GM15510 (cell line): ENCODE results near the gene DTX1.

Experiments
- POLR2A ChIP-seq: IDR thresholded peaks from 3 replicates; pipeline ENCODE4 v1.6.1; 2011; ENCODE audit warnings: borderline replicate concordance; ENCODE audit not compliant: insufficient read length; ENCODE audit errors: extremely low read depth

DTX1 gene

DNA sequence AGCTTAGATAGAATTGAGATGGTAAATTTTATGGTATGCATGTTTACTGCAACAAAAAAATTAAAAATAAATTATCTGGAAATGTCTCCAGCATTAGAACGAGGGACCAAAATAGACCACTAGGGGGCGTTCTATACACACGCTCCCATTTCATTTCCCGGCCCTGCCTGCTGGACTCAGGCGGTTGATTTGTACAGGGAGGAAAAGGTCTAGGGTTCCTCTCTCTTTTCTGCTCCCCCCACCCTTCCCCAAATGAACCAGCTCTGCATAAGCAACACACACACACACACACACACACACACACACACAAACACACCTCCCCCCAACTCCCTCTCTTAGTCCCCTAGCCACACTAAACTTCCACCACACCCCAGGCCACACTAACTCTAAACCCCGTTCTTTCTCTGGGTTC, 7.8 kb upstream of the DTX1 start:
- no peak for TF ChIP-seq POLR2A

GRCh38 chr12:113049976-113050742, 6.4 kb upstream of the DTX1 start:
- no peak for TF ChIP-seq POLR2A

DNA sequence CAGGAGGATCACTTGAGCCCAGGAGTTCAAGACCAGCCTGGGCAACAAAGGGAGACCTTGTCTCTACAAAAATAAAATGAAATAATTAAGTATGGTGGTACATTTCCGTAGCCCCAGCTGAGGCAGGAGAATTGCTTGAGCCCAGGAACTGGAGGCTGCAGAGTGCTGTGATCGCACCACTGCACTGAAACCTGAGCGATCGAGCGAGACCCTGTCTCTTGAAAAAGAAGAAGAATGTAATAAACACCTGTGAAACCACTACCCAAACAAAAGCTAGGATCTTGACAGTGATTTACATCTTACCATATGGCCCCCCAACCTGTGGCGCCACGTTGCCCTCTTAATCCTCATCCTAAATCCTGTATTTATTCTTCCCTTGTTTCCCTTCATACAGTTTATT, 5.7 kb upstream of the DTX1 start:
- TF ChIP-seq POLR2A: no peak

DNA sequence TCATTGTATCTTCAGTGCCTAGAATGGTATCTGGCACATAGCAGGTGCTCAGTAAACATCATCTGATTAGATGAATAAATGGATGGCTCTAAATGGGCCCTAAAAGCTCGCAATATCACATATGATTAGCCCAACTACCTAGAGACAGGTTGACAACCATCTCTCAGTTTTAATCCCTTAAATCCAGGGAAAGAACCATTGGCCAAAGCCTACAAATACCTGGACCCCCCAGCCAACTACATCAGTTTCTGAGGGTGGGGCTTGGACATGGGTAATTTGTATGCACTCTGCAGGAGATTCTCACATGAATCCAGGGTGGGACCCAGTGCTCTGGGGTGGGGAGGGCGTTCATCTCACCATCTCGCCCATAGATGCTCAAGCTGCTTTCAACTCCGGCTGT, 4.8 kb upstream of the DTX1 start:
- TF ChIP-seq POLR2A: no peak

- TF ChIP-seq POLR2A: no peak
Observed at GRCh38 chr12:113052326-113052725, 4.2 kb upstream of the DTX1 start.

DNA sequence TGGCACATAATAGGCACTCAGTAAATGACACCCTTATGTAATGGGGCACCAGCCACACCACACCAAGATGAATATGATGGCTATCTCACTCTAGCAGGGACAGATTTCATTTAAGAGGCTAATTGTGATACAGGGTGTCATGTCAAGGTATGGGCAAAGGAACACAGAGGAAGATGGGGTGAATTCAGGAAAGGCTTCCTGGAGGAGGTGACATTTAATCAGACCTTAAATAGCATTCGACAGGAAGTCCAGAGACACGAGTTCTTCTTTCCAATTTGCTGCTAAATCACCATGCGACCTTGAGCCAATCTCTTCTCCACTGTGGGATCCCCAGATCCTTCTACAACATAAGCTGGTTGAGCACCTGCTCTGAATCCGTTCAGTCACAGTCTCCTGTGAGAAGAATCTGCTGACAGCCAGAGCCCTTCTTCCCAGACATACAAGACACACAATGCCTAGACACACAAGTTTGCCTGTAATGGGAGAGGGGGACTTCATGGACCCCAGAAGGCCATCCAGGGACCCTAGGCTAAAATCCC, 1.5 kb upstream of the DTX1 start:
- TF ChIP-seq POLR2A: no peak

DNA sequence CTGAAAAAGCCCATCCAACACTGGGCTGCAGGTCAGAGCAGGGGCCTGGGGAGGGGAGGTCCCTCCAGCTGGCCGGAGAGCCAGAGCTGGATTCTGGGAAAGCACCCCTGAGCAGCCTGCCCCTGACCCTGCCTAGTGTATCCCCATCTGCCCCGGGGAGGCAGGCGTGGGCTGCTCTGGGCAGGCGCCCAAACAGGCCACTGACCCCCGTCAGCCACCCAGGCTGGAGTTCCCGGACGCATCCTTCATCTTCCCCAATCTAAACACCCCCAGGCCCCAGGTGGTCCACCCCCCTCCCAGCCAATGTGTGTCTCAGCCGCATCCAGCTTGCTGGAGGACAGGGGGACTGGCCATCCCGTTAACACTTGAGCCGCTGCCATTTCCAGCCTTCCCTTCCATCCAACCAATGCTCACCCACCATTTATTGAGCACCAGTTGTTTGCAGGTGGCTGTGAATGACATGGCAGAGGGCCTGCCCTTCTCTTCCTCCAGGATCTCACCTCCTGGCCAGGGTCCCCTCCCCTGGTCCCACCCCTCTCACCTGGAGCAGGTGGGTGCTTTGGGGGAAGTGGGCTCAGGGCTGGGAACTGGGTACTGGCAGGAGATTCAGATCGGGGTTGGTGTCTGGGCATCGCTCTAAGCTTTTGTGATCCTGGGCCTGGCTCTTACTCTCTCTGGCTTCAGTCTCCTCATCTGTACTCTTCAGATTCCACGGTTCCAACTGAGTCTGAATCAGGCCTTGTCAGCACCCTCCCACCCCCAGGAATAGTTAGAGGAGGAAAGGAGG, 743 bp upstream of the DTX1 start:
- no peak for TF ChIP-seq POLR2A

DNA sequence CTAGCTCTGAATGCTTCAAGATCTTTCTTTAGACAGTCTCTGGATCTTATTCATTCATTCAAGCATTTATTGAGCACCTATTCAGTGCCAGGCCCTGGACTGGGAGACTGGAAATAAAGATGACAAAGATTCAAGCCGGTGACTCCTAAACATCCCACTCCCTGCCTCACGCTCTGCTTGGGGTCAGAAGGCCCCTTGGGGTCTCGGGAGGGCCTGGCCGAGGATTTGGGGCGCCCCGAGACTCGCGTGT, 224 bp upstream of the DTX1 start:
- TF ChIP-seq POLR2A: no peak

DNA sequence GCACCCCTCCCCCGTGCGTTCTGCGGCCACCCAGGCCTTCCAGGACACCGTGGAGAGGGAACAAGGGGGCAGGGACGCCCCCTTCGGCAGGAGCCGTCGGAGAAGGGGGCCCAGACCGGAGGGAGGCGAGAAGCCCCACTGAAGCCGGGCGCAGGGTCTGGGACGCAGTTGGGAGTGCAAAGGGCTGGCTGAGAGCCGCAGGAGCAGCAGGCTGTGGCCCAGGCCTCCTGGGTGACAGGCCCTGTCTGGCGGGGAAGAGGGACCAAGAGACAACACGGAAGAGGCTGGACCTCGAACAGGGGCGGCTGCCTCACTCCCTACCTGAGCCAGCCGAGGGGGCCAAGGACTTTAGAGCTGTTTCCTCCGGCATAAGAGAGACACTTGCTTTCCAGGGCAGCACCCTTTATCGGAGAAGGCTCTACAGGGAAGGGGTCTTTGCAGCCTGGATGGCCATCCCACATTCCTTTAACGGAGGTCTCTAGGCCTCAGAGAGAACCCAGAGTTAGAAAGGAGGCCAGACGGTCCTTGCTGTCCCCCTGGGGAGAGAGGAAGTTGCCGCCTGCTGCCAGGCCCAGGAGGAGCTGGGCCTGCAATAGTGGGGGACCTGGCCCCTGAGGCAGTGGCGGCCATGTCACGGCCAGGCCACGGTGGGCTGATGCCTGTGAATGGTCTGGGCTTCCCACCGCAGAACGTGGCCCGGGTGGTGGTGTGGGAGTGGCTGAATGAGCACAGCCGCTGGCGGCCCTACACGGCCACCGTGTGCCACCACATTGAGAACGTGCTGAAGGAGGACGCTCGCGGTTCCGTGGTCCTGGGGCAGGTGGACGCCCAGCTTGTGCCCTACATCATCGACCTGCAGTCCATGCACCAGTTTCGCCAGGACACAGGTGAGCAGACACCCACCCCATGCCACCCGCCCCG, 1.3 kb downstream of the DTX1 start:
- no peak for TF ChIP-seq POLR2A

- no peak for TF ChIP-seq POLR2A
Observed at GRCh38 chr12:113058553-113058952, 2.0 kb downstream of the DTX1 start.

GRCh38 chr12:113059071-113059595, 2.6 kb downstream of the DTX1 start:
- no peak for TF ChIP-seq POLR2A

DNA sequence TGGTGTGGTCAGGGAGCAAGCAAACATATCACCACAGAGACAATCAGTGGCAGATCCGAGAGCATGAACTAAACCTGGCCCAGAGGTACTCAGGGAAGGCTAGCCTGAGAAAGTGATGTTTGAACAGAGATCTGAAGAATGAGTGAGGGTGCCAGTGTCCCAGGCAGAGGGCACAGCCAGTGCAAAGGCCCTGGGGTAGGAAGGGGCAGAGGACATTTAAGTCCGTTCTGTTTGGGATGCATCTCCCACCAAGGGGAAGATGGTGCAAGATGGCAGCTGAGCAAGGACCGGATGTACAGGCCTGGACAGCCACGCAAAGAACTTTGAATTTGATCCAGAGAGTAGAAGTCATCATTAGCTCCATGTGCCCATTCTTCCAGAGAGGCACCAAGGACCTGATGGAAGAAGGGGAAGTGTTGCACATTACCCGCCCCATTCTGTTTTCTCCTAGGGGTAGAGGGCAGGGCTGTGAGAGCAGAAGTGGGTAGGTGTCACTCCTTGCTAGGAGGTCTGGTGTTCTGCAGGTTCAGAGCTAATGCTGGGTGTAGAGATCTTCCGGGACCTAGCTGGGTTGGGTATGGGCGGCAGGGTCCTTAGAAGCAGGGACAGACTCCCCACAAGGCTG, 3.9 kb downstream of the DTX1 start:
- no peak for TF ChIP-seq POLR2A

GRCh38 chr12:113061061-113061694, 4.6 kb downstream of the DTX1 start:
- TF ChIP-seq POLR2A: no peak
